GM19238 (cell line): ENCODE results near the gene SPNS2.
"Not testable (repeated sequence)": the region's sequence is repeated elsewhere in the genome, so short reads cannot be mapped to it uniquely, and the experiment has no call there.

Experiments used
- DNase-seq: peaks from one replicate; pipeline ENCODE4 v3.0.0; 2011; ENCODE audit warnings: low spot score; ENCODE audit not compliant: insufficient read length

Gene SPNS2

DNA sequence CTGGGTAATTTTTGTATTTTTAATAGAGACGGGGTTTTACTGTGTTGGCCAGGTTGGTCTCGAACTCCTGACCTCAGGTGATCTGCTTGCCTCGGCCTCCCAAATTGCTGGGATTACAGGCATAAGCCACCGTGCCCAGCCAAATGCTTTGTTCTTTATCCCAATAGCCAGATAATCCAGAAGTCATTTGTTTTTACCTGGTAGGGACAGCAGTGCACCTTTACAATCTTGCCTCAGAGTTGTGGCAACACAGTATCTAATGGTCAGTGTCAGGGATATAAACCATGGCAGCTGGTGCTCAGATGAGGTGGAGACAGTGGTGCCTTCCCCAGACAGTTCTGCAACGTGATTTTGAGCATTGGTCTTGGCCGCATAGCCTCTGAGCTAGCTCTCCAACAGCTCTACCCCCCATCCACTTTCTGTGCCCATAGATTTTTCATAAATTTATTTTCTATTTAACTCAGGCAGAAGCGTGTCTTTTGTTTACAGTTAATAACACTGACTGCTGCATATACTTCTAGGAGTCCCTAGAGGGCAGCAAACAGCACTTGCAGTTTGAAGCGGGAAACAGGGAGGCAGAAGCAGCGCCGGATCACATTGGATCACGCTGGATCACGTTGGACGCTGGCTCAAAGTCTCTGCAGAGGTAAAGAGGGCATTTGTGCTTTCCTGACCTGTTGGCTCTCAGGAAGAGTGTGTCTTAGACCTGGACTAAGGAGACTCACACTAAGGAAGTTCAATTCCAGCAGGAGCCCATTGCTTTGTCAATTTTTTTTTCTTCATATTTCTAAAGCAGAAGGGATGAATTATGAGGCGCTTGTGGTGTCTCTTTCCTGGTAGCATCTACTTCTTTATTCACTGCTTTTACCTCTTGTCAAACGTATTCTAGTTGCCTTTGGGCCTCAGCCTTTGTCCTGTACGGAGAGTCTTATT, 66.8 kb downstream of the SPNS2 start:
- DNase-seq: peak; percentile 61

- peak; percentile 56 for DNase-seq
These were observed 68.1 kb downstream of the SPNS2 start for GRCh38 chr17:4566785-4567184.

DNA sequence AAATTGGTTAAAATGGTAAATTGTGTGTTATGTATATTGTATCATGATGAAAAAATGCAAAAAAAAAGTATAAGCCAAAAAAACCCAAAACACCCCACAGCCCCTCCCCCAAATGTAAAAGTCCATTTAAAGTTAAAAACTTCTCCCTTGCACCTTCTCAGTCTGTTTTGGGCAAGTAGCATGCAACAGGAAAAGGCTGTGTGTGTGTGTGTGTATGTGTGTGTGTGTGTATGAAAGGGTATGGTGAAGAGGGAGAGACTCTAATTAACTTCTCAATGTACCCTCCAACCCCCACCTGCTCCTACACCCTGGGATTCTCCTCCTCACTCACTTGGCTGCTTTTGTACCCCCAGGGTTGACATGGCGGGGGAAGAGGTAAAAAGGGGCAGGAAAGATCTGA, 70.9 kb downstream of the SPNS2 start:
- DNase-seq: no peak

- DNase-seq: no peak
These were observed 73.5 kb downstream of the SPNS2 start for GRCh38 chr17:4572131-4572530.

GRCh38 chr17:4573115-4573514, 74.4 kb downstream of the SPNS2 start:
- no peak for DNase-seq

GRCh38 chr17:4573669-4574068, 75.0 kb downstream of the SPNS2 start:
- no peak for DNase-seq

DNA sequence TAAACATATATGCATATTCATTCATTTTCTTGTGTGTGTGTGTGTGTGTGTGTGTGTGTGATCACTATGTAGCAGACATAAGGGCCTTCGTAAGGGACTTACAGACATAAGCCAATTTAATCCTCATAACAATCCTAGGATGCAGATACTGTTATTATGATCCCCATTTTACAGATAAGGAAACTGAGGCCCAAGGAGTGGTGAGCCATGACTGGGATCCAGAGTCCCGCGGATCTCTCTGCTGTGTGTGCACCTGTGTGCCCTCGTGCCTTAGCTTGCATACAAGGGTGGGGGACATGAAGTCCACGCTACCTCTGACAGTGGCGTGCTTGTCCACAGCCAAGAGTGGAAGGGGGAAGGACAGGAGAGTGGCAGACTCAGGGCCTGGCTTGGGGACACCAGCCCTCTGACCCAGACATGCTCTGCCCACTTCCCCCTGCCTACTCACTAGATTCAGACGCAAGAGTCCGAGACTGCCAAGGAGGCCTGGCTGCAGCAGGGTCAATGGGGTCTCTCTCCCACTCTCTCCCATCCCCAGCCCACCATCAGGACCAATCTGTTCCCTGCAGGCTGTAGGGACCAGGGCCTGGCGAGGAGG, 75.9 kb downstream of the SPNS2 start:
- DNase-seq: no peak

- no peak for DNase-seq
These were observed 77.5 kb downstream of the SPNS2 start for GRCh38 chr17:4576161-4576558.

DNA sequence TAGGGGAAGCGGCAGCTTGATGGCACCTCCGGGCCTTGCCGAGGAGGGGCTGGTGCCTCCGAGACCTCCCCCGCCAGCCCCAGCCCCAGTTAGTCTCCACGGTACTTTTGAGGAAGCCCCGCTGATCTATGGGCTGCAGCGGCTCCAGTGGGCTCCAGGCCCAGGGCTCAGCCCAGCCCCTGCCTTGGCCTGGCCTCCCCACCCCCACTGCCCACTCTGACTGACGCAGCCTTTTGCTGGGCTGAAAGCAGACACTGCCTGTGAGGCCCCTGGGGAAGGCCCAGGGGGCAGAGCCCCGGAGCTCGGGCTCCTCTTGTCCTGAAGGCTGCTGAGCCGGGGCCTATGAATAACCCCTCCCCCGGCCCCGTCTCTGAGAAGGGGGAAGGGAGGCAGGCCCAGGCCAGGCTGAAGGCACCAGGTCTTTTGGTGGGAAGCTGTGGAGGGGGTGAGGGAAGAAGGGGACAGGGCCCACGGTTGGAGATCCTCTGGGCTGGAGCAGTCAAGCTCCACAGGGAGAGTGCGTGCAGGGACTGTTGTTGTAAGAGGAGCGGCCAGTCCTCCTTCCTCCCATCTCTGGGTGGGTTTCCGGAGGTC, 78.1 kb downstream of the SPNS2 start:
- no peak for DNase-seq

DNA sequence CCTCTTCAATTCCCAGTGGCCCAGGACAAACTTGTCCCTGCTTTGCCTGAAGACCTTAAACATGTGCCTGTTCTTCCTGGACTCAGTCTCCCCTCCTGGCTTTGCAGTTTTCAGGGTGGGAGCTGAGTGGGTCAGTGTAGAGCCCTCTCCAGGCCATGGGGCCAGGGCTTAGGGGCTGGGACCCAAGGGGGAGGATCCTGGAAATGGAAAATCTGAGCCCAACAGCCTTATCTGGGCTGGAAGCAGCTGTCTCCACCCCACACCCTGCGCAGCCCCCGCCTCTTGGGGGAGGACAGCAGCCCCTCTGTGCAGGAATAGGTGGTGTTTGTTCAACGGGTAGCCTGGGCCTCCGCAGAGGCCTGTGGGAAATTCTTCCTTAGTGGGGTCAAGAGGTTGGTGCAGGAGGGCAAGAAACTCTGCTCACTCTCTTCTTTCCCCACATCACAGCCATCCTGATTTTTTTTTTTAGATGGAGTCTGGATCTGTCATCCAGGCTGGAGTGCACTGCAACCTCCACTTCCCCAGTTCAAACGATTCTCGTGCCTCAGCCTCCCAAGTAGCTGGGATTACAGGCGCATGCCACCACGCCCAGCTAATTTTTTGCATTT, 78.8 kb downstream of the SPNS2 start:
- no peak for DNase-seq

DNA sequence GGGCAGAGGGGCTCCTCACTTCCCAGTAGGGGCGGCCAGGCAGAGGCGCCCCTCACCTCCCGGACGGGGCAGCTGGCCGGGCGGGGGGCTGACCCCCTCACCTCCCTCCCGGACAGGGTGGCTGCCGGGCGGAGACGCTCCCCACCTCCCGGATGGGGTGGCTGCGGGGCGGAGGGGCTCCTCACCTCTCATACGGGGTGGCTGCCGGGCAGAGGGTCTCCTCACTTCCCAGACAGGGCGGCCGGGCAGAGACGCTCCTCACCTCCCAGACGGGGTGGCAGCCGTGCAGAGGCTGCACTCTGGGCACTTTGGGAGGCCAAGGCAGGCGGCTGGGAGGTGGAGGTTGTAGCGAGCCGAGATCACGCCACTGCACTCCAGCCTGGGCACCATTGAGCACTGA, 79.7 kb downstream of the SPNS2 start:
- not testable (repeated sequence) for DNase-seq

DNA sequence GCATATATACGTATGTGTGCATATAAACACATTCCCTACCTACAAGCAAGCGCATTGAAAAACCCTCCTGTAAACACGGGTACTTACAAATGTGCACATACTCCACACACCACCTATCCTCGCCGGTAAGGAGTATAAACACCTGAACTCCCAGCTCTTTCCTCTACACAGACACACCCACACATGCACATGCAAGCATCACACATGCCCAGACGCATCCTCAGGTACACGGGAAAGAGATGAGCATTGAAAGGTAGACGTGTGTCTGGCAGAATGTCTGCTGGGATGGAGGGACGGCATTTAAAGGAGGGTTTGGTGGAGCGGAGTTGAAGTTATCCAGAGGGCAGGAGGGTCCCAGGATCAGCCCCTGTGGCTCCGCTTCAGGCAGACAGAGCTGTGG, 81.0 kb downstream of the SPNS2 start:
- DNase-seq: no peak

GRCh38 chr17:4580291-4580690, 81.6 kb downstream of the SPNS2 start:
- DNase-seq: no peak

- no peak for DNase-seq
These were observed 83.4 kb downstream of the SPNS2 start for GRCh38 chr17:4582101-4582501.

GRCh38 chr17:4582691-4583090, 84.0 kb downstream of the SPNS2 start:
- no peak for DNase-seq

GRCh38 chr17:4583206-4583605, 84.5 kb downstream of the SPNS2 start:
- DNase-seq: no peak

GRCh38 chr17:4583782-4584100, 85.1 kb downstream of the SPNS2 start:
- no peak for DNase-seq

DNA sequence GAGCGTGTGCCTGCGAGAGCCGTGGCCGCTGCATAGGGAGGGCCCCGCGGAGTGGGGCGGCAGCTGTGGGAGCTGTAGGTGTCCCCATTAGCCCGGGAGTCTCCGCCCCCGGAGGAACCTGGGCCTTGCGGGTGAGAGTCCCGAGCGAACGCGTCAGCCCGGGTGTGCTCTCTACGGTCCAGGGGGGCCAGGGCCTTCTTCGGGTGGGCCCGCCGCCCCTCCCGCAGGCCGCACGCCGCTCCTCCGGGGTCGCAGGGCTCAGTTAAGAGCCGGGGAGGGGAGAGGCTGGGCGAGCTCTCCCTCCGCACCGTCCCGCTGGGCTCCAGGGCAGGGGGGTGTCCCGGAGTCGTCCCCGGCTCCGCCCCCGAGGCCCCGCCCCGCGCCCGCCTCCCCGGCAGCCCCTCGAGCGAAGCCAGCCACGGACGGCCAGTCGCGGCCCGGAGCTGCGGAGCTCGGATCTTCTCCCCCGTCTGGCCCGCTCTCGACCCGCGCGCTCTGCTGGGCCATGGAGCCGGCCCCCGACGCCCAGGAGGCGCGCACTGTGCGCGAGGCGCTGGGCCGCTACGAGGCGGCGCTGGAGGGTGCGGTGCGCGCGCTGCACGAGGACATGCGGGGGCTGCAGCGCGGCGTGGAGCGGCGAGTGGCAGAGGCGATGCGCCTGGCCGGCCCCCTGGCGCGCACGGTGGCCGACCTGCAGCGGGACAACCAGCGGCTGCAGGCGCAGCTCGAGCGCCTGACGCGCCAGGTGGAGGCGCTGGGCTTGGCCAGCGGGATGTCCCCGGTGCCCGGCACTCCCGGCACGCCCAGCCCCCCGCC, 85.6 kb downstream of the SPNS2 start, which contains the start of gene SMTNL2:
SMTNL2 (plus strand) TSS at position 429 of the 816 bp plus-strand sequence; CDS start at position 506, 77 bp downstream.
- DNase-seq: no peak

GRCh38 chr17:4584917-4585637, 86.4 kb downstream of the SPNS2 start:
- DNase-seq: no peak

- no peak for DNase-seq
These were observed 86.9 kb downstream of the SPNS2 start for GRCh38 chr17:4585638-4585994.

DNA sequence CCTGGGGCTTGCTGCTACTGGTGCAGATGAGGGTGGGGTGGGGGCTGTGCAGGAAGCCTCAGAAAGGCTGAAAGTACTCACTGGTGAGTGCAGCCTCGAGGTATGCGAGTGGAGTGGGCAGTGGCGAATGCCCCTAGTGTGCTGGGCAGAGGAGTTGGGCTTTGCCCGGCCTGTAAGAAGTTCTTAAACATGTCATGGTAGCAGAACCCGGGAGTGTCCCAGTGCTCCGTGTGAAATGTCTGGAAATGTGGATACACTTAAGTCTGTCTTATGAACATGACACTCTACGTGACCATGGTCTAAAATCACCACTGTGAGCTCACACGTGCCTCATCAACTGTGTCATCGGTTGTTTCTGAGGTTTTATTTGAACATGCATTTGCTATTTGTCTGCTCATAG, 87.4 kb downstream of the SPNS2 start:
- DNase-seq: no peak
